Gastroesophageal sphincter (tissue), 4 donors: ENCODE results near the gene CFDP1. TPM values are rescaled to one million over a fixed set of nuclear protein-coding genes. Genes with fewer than 3 reads are reported as not detected.
A peak's percentile ranks its signal among the peaks of the same experiment; 100 is the strongest.

Source experiments
- ATAC-seq: fragments of 150-250 bp; one replicate; pipeline ENCODE4 v1.9.1; 2016; ENCODE audit warnings: mild to moderate bottlenecking, moderate library complexity
- H3K27ac ChIP-seq, 4 donors: fragments of 200-600 bp; sonication (generic) in 3 of 4; 1 replicate in 3 of 4; 2 replicates in 1 of 4; pipeline ENCODE4 v1.5.1; 2016 to 2019
- H3K27me3 ChIP-seq: fragments of 200-600 bp; sonication (generic); one replicate; pipeline ENCODE4 v1.5.1; 2019
- H3K36me3 ChIP-seq, 2 donors: fragments of 200-600 bp; sonication (generic); one replicate each; pipeline ENCODE4 v1.5.1; 2019; ENCODE audit warnings: control low read depth in 1 of 2
- H3K4me1 ChIP-seq, 3 donors: fragments of 200-600 bp; sonication (generic); 1 replicate in 2 of 3; 2 replicates in 1 of 3; pipeline ENCODE4 v1.5.1; 2016 to 2019; ENCODE audit warnings: control low read depth in 2 of 3
- H3K4me3 ChIP-seq, 2 donors: fragments of 200-600 bp; sonication (generic); one replicate each; pipeline ENCODE4 v1.5.1; 2019; ENCODE audit warnings: mild to moderate bottlenecking in 1 of 2, moderate library complexity in 1 of 2
- H3K9me3 ChIP-seq, 3 donors: fragments of 200-600 bp; sonication (generic); one replicate each; pipeline ENCODE4 v1.5.1; 2017 to 2019; ENCODE audit warnings: control low read depth in 2 of 3
- EP300 ChIP-seq: sonication (generic); formaldehyde crosslinking; IDR thresholded peaks from one replicate; pipeline ENCODE4 v1.6.1; 2017; ENCODE audit warnings: antibody characterized with exemption, mild to moderate bottlenecking
- POLR2A ChIP-seq, 2 donors: fragments of 450-650 bp; IDR thresholded peaks; one replicate each; pipeline ENCODE4 v1.6.1; 2017; ENCODE audit warnings: antibody characterized with exemption in 2 of 2, mild to moderate bottlenecking in 2 of 2, moderate library complexity in 1 of 2
- POLR2AphosphoS5 ChIP-seq: sonication (generic); formaldehyde crosslinking; IDR thresholded peaks from one replicate; pipeline ENCODE4 v1.6.1; 2017; ENCODE audit warnings: antibody characterized with exemption
- WGBS, 2 donors: methylation state at CpG; one replicate each; pipeline ENCODE4 v1.1.5; 2018; ENCODE audit warnings: low coverage in 1 of 2; 5-methylcytosine and 5-hydroxymethylcytosine counted together
- total RNA-seq, 4 donors: library from RNA; depleted of rRNA; stranded (reverse); fragments of >200 nt; gene quantifications; one replicate each; pipeline ENCODE4 v1.1.0, GENCODE V29; 2016
- TF ChIP-seq, protein P1 (sequence below), 4 experiments: fragments of 200-600 bp in 2 of 4; fragments of 450-650 bp in 2 of 4; sonication (generic) in 1 of 4; IDR thresholded peaks; one replicate each; pipeline ENCODE4 v1.5.1; 2017 to 2019; ENCODE audit warnings: antibody characterized with exemption in 4 of 4, mild to moderate bottlenecking in 2 of 4, moderate library complexity in 2 of 4

Gene CFDP1
- total RNA-seq: 10 to 100 TPM; 45.1 to 70.0 (median 50.0) TPM

DNA sequence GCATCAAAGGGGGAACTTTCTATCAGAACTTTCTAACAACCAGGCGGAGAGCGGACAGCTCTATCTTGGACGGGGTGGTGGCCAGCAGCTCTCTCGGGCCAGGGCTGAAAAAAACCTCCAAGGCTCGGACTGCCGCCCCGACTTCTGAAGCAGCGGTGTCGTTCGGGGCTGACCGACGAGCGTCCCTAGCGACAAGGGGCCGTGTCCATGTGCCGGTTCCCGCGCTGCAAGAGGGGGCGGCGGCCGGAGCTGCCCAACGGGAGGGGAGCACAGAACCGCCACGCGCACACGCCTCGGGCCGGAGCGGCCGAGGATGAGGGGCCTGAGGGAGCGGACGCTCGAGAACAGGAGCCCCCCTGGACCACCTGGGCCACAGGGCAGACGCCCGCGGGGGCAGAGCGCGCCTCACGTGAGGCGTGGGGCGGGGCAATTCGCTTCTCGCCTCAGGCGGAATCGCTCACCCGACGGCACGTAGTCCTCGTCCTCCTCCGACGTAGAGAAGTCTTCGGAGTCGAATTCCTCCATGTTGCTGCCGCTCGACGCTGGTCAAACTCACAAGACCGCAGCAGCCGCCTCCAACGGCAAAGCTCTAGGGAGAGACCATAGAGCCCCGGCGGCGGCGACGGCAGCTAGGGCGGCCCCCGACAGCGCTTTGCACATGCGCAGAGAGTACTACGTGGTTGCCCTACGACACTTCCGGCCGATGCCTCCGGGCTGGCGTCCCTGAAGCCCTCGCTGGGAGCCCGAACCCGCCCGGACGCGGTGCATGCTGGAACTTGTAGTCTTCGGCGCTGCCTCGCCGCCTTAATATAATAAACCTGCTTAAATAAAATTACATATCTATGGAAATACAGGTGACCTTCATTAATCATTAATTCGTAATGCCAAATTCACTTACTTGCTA is at the start of gene CFDP1:
CFDP1 (minus strand) TSS at position 676 of the 904 bp plus-strand sequence; CDS start at position 525, 151 bp downstream.
- peaks cover 0 to 41% (median 10%) of the 10 kb centered on the region in 3 donors for H3K4me1 ChIP-seq
- no peak for TF ChIP-seq EP300
- TF ChIP-seq POLR2AphosphoS5: peak; percentile 73
- peak; percentile 58 to 74 for TF ChIP-seq POLR2A (IDR thresholded peaks at IDR 0.05)
- TF ChIP-seq, protein P1, sequence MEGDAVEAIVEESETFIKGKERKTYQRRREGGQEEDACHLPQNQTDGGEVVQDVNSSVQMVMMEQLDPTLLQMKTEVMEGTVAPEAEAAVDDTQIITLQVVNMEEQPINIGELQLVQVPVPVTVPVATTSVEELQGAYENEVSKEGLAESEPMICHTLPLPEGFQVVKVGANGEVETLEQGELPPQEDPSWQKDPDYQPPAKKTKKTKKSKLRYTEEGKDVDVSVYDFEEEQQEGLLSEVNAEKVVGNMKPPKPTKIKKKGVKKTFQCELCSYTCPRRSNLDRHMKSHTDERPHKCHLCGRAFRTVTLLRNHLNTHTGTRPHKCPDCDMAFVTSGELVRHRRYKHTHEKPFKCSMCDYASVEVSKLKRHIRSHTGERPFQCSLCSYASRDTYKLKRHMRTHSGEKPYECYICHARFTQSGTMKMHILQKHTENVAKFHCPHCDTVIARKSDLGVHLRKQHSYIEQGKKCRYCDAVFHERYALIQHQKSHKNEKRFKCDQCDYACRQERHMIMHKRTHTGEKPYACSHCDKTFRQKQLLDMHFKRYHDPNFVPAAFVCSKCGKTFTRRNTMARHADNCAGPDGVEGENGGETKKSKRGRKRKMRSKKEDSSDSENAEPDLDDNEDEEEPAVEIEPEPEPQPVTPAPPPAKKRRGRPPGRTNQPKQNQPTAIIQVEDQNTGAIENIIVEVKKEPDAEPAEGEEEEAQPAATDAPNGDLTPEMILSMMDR (IDR thresholded peaks at IDR 0.05): peak in 2 of 4 experiments; percentile 9 to 50
- peak; percentile 98 for ATAC-seq
- no peaks in the 10 kb centered on the region for H3K36me3 ChIP-seq
- H3K9me3 ChIP-seq: no peaks in the 10 kb centered on the region
- WGBS, 2 donors: 0 to 1% methylated on average over 6 to 16 of the region's 85 CpGs
- peak within 1 kb of the TSS; percentile 69 for H3K4me3 ChIP-seq
- H3K27ac ChIP-seq: peak within 1 kb of the TSS; percentile 93 to 100 (median 98)
- no peaks in the 10 kb centered on the region for H3K27me3 ChIP-seq

DNA sequence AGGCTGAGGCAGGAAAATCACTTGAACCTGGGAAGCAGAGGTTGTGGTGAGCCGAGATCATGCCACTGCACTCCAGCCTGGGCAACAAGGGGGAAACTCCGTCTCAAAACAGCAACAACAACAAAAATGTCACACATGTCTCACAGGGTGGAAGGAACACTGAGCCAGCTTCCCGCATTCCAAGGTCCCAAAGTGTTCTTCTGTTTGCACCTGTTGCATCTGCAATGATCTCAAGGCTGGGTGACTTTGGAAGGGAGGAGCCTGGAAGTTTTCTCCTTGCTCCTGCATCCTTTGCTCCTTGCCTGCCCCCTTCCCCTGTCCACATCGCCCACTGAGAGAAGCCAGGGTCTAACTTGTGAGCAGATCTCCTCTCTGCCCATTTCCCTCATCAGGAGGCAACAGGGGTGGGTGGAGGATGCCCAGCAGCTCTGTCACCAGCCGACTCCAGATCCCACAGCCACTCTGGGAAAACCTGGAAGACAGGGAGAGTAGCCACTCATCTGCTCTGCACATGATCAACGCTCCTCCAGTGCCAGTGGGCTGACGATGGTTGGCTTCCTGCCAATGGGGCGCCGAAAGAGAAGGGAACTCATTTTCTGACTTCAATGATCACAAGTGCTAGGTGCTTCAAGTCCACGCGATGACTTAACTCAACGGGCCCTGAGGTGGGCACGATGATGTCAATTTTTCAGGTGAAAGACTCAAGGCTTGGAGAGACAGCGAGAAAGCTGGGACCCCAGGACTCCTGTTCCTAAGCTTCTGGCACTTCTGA is 49.3 kb upstream of the CFDP1 start:
- no peaks in the 10 kb centered on the region for H3K27me3 ChIP-seq
- no peaks in the 10 kb centered on the region for H3K4me1 ChIP-seq
- ATAC-seq: no peak
- TF ChIP-seq POLR2AphosphoS5 (no peak), EP300 (no peak), POLR2A (IDR thresholded peaks at IDR 0.05) (no peak)
- H3K9me3 ChIP-seq: no peaks in the 10 kb centered on the region
- 97 to 100% methylated on average over 1 to 6 of the region's 14 CpGs for WGBS, 2 donors
- no peak overlapping the region for H3K4me3 ChIP-seq
- no peak overlapping the region for H3K27ac ChIP-seq
- H3K36me3 ChIP-seq: no peaks in the 10 kb centered on the region

DNA sequence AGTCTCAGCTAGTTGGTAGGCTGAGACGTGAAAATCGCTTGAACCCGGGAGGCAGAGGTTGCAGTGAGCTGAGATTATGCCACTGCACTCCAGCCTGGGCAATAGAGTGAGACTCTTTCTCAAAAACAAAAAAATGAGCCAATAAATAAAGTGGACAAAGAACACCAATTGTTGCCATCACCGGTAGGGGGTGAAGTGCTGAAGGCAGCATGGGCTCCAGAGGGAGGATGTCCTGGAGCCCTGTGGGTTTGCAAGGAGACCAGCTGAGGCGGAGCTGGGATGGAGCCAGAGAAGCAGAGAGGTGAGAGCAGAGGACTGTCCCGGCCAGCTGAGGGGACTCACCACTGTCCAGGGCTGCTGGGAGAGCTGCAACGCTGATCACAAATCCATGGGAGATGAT is 48.2 kb upstream of the CFDP1 start:
- WGBS, 2 donors: 82 to 93% methylated on average over 3 to 7 of the region's 7 CpGs
- no peaks in the 10 kb centered on the region for H3K27me3 ChIP-seq

DNA sequence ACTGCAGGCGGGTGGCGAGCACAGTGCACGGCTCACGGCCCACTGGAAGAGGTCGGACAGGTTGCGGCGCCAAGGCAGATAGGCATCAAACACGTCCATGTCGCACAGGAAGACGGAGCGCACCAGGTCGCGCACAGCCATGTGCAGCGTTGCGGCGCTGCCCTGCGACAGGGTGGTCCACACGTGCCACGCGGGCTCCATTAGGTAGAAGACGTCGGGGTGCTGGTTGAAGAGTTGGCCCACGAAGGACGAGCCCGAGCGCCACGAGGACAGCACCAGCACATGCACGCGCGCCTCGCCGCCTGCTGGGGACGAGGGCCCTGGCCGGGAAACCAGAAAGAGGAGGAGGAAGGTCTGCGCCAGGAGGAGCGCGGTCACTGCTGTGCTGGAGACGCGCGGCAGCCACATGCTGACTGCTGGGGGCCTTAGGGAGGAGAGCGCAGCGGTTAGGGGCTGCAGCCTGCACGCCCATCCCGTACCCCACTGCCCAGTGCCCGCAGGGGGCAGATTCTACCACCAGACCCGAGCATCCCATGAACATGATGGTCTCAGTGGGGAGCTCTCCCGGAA is 46.2 kb upstream of the CFDP1 start:
- no peak for ATAC-seq
- H3K4me1 ChIP-seq: no peaks in the 10 kb centered on the region
- no peak overlapping the region for H3K4me3 ChIP-seq
- TF ChIP-seq, protein P1 (IDR thresholded peaks at IDR 0.05): no peak
- no peak for TF ChIP-seq POLR2AphosphoS5
- no peak for TF ChIP-seq POLR2A (IDR thresholded peaks at IDR 0.05)
- no peak for TF ChIP-seq EP300
- H3K36me3 ChIP-seq: no peaks in the 10 kb centered on the region
- no peaks in the 10 kb centered on the region for H3K9me3 ChIP-seq
- 95% methylated on average over 9 to 11 of the region's 47 CpGs for WGBS, 2 donors
- H3K27me3 ChIP-seq: no peaks in the 10 kb centered on the region
- no peak overlapping the region for H3K27ac ChIP-seq

More for the DNA sequence above, 48.2 kb upstream of the CFDP1 start:
- Histone ChIP-seq H3K4me1 (no peaks in the 10 kb centered on the region), H3K4me3 (no peak overlapping the region), H3K36me3 (no peaks in the 10 kb centered on the region), H3K27ac (no peak overlapping the region), H3K9me3 (no peaks in the 10 kb centered on the region)
- no peak for ATAC-seq
- TF ChIP-seq, protein P1 (IDR thresholded peaks at IDR 0.05): no peak
- TF ChIP-seq EP300 (no peak), POLR2A (IDR thresholded peaks at IDR 0.05) (no peak), POLR2AphosphoS5 (no peak)
